GM18868 (cell line): ENCODE measurements around the gene LAMA3.
A peak's percentile ranks its signal among the peaks of the same experiment; 100 is the strongest.

Experiments
- ATAC-seq: cut with Tn5 transposase; IDR thresholded peaks from one replicate; pipeline ENCODE4 v1.9.1; 2021; ENCODE audit warnings: mild to moderate bottlenecking, moderate library complexity; ENCODE audit not compliant: unreplicated experiment

Gene LAMA3

DNA sequence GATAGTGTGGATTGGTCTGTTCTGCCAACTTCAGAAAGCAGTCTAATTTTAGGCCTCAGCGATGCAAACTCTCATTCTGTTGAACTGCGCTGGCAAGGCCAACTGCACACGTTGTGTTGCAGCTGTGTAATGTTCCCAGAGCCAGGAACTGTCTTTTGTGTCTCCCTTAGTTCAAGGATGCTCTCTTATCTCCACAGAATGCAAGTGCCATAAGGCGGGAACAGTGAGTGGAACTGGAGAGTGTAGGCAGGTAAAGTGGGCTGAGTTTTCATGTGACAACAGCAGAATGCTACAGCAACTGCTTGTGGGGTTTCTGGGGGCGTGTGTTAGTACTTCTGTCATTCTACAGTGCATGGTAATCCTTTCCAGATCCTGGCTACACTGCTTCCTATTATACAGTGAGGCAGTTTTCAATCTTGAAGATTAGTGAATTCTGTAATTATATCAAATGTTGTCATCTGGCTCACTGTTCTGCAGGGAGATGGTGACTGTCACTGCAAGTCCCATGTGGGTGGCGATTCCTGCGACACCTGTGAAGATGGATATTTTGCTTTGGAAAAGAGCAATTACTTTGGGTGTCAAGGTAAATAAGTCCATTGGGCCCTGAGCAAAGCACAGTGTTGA is 125.8 kb downstream of the LAMA3 start:
- ATAC-seq, result no peak

DNA sequence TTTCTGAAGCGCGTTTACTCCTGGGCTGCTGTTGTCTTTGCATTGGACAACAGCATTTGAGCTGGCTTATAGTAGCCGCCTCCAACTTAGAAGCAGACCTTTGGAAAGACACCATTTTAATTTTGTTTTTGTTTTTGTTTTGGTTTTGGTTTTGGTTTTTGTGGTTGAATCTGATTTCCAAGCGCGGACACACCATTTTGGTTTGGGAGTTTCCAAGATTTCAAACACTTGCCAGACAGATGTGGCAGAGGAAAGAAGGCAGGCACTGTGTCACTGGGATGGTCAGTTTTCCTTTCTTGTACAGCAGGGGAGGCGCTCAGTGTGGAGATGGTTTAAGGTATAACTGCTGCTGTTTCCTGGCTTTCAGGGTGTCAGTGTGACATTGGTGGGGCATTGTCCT is 126.8 kb downstream of the LAMA3 start:
- no peak for ATAC-seq

DNA sequence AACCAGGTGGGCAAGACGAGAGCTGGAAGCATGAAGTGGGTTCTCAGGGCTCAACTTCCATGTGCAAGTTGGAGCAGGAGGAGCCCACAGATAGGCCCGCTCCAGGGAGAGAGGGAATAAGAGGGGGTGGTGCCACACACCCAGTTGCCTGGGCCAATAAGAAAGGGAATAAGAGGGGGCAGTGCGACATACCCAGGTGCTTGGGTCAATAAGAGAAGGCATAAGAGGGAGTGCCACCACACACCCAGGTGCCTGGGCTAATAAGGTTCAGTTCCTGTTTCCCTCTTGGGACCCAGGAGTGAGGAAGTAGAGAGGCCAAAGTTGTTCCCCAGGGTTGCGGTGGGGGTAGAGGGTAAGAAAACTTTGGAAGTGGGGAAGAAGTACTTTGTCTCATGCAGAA is 127.5 kb downstream of the LAMA3 start:
- ATAC-seq, result no peak

DNA sequence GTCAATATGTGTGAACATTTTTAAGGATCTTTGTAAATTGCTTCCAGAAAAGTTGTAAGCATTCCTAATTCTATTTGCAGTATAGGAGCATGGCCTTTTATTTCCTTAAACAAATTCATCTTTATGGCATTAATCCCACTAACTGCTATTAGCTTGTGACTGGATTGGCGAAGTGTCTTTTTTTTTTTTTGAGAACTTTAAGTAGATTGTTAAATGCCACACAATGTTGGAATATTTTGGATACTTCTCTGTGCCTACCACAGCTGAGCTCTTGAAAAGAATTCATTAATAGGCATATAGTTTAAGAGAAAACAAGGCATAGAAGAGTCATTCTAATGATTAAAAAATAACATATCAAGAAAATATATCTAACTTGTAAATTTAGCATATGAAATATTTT is 129.7 kb downstream of the LAMA3 start:
- no peak for ATAC-seq

DNA sequence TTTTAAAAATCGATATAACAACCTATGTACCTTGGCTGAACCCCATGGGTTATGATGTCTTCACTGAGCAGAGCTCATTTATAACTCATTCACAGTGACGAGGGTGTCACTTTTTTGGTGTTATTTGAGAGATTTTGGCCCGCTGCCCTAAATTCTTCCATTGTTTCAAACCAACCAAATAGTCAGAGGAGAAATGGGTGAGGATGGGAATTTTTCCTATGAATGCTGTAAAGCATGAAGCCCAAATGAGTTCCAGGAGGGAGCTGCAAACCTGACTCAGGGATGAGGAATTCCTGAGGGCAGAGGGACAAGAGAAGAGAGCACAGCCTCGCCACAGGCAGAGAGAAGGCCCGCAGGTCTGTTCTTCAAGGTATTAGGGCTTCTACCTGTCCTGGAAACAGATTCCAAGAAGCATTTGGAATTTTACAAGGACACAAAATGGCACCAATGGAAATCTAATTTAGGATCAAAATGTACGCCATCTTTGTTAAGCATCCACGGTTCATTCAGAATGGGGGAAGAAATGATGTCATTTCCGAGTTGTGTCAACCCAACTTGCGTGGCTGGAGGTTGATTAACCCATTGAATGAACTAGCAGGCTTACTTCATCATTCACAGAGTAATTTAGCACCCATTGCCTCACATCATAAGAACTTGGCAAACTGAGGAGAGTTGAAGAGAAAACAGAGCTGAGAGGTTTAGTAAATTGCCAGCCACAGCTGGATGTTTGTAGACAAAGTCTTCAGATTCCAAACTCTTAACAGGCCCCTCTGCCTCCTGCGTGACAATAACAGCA is 133.5 kb downstream of the LAMA3 start:
- ATAC-seq, result no peak

DNA sequence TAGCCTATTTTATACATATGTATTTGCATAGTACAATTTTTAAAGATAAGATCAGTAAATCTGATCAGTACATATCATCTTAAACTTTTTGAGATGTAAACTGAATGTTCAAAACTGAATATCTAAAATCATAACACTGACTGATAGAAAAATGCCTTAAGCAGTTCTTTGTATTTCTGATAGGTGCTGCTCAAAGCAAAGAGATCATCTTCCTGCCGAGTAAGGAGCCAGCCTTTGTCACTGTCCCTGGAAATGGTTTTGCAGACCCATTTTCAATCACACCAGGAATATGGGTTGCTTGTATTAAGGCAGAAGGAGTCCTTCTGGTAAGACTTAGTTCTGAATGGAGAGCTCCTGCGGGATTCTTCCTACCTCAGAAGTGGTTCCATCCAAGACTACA is 135.0 kb downstream of the LAMA3 start:
- no peak for ATAC-seq

DNA sequence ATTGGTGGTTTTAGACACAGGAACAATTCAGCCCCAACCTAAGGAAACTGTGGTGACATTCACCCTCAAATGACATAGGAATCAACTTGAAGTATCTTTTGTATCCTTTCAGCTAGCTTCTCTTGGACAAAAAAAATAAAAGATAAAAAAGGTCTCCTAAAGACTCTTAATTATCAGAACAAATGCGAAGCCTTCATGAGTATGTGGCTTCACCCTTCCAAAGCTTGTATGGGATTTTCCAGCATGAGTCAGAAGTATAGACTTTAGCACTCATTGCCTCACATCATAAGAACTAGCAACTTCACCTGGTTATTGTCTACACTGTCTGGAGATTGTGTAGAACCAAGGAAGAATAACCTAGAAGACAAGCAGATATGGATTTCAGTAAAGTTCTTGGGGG is 135.4 kb downstream of the LAMA3 start:
- no peak for ATAC-seq

DNA sequence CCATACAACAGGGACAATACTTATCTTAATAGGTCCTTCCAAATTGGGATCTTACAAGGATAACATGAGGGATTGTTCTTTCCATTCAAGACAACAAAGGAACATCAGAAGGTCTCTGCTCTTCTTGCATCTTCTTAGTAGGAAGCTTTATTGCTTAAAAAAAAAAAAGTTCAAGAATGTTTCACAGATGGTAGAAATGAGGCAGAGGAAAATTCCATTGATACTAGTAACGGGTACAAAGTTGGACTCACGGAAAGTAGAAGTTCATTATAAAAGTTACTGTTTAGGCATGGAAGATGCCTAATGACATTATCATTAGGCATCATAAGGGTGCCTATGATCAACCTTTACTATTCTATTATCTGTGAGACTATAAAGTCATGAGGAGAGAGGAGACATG is 136.2 kb downstream of the LAMA3 start:
- ATAC-seq, result no peak

DNA sequence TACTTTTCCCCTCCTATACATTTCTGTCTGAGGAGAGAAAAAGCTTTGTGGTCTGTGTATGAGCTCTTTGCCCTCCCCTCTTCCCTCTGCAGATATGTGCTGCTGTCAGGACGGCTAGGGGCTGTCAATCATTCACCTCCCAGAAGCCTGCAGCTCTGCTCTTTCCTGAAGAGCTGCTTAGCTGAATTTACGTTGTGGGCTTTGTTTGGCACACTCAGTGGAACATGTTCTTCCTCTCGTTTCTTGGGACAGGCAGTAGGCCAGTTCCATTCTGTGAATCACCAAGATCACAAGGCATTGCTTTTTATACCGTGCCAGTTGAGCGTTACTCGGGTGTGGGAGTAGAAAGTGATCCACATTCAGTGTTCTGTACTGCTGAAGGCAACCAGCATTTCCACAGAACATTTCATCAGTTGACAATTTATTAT is 136.7 kb downstream of the LAMA3 start:
- no peak for ATAC-seq

DNA sequence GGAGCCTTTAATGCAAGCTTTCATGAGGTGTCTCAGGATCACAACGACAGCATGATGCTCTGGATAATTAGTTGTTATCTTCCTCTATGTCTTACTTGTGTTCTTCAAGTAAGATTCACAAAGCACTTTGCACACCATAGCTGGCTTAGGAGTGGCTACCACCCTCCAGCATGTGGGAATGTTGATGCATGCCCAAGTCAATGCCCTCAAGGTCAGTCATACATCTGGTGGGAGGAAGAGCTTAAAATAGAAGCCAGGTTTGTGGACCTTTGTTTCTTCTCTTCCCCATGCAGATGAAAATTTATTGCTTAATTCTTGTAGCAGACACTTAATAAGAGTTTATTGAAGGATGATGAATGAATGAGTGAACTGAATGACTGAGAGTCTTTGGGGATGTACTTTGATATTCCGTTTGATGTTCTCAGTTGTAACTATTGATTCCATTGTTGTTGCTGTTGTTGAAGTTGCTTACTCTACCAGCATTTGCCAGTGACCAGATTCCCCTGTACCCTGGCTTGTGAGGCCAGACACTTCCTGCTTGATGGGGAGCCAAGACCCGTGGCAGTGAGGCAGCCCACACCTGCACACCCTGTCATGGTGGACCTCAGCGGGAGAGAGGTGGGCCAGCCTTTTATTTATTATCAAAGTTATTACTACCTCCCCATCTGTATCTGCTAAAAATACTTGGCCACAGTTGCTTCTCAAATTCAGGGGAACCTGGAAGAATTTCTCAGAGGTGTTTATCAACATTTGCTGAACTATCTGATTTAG is 137.8 kb downstream of the LAMA3 start:
- ATAC-seq, result no peak

DNA sequence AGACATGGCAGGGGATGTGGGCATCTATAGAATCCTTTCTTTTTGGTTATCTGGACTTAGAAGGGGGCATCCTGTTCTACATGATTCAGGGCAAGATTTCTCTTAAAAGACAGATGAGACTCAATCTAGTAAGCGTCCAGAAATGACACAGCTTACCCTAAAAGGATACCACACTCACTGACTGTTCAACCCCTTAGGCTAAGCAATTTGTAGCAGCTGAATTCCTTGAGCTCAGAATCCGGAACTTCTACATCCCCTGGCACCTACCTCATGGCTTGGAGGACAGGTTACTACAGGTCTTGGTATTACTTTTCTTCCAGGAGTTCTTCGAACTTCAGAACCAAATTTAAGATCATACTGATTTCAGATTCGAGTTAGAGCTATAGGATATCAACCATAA is 138.4 kb downstream of the LAMA3 start:
- ATAC-seq, result no peak

DNA sequence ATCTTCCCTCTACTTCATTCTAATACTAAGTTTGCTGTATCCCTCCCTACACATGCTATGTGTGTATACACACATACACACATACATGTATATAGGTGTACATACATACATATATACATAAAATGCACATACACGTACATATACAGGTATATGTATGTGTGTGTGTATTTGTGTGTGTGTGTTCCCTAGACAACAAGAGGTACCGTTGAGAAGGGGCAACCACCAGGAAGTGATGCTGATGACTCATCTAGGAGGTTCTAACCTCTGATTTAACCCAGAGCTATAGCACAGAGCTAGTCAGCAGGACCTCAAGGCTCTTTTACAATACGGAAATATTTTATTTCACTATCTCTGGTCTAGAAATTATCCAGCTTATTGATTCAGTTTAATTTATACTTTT is 139.2 kb downstream of the LAMA3 start:
- peak; percentile 99 for ATAC-seq

DNA sequence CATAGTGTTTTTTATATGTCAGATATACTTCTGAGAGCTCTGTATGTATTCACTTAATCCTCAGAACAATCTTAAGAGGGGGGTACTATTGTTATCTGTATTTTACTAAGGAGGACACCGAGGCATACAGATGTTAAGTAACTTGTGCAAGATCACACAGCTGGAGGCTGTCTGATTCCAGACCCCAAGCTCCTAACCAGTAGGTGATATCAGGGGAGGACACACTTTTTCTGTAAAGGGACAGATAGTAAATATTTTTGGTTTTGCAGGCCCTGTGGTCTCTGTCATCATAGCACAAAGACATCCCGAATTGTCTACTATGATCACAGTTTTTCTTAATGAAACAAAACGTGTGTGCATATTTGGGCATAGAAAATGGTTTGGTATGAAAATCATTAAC is 143.7 kb downstream of the LAMA3 start:
- ATAC-seq, result no peak

DNA sequence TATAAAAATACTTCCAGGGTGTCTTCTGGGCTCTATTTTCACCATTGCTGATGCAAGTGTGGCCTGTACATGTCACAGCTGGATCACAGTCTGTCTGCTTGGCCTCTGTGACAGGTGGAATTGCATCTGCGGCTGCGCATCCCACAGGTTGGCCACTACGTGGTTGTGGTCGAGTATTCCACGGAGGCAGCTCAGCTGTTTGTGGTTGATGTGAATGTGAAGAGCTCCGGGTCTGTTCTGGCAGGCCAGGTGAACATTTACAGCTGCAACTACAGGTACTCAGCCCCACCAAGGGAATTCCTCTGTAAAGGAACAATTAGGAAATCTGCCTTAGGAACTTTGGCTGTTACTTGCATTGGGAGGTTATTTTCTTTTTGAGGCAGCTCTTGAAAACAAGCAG is 144.5 kb downstream of the LAMA3 start:
- no peak for ATAC-seq

DNA sequence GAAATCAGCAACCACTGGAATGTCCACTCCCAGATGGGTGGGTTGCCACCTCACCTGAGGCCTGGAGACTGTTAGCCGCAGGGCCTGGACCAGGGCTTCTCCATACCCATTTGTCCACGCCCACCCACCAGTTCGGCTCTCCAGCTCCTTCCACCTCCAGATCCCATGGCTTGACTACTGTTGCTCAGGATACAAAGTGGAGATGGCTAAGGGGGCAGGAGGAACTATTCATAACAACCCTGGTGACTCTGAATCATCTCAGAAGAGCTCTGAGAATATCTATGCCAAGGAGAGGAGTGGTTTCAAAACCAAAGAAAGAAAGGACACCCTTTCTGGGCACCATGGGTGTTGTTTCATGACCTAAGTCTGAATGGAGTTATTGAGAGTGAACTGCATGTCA is 145.8 kb downstream of the LAMA3 start:
- no peak for ATAC-seq

DNA sequence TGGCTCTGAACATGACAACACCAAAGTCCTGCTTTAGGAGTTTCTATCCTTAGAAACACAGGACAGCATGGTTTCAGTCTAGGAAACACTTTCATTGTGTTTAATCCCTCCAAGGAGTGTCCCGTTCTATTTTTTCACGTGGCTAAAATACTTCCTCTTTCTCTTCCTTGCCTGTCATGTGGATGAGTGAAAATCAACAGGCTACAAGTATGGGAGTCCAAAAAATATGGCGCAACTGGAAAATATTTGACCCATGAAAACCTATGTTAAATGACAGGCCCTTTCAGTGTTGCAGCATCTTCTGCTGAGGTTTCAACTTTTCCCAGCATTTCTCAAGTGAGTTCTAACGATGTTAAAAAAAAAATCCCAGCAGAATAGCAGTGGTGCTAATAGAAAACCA is 146.3 kb downstream of the LAMA3 start:
- ATAC-seq, result no peak

DNA sequence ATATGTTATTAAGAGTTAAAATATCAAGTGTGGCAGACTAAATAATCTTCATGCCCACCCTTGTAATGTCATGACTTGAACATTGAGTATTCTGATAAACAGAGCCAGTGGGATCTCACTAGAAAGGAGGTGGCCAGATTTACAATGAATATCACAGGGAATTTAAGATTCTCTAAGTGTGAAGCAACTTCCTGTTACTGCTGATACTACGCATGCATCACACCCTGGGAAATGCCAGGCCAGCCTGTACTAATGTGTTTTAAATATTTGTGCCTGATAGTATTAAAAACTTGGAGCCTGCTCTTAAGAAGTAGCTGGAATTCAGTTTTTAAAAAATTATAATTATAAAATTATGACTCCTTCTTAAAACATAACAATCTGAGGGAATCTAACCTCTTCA is 148.3 kb downstream of the LAMA3 start:
- ATAC-seq, result no peak

DNA sequence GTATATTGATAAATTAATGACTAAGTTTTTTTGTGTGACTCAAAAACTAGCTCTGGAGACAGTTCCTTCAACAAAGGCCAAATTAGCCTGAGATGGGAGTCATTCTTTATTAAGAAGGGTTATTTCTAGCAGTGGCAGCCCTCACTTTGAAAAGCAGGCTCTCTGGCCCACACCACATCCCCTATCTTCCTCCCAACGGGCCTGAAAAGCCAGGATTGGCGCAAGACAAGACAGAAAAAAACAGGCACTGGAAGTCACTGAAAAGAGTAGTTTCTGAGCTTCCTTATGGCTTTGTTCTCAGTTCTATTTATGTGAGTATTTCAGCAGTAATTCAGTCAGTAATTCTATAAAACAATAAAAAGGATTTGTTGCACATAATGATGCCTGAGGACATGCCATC is 149.0 kb downstream of the LAMA3 start:
- no peak for ATAC-seq

DNA sequence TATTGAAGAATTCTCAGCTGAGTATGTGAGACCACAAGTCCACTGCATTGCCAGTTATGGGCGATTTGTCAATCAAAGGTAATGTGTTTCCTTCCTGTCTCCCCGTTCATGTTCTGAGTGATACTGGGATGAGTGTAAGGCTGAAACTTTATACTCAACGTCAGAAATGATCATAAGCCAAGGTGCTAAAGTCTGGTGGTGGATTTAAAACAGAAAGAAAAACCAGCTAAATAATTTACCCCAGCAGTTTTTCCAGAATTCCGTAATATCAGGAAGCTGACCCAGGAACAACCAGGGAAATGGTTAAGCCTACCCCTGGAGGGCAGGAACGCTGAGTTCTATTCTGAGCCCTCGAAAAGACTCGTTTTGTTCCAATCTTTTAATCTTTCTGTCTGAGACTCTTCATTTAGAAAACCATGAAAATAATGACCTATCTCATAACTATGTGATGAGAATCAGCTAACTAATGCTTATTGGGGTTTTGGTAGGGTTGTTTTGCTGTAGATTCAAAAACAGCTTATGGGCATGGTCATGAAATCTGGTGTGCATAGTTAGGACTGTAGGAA is 149.6 kb downstream of the LAMA3 start:
- ATAC-seq, result no peak

DNA sequence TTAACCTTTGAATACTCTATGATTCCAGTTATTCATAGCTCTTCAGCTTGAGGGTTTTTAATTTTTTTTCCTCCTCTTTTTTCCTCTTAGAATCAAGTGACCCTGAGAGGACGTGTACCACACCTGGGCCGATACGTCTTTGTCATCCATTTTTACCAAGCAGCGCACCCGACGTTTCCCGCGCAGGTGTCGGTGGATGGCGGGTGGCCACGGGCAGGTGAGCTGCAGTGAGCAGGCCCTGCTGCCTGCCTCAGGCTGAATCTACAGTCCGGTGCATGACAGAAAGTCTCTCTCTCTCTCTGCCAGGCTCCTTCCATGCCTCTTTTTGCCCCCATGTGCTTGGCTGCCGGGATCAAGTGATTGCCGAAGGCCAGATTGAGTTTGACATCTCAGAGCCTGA is 153.1 kb downstream of the LAMA3 start:
- no peak for ATAC-seq

DNA sequence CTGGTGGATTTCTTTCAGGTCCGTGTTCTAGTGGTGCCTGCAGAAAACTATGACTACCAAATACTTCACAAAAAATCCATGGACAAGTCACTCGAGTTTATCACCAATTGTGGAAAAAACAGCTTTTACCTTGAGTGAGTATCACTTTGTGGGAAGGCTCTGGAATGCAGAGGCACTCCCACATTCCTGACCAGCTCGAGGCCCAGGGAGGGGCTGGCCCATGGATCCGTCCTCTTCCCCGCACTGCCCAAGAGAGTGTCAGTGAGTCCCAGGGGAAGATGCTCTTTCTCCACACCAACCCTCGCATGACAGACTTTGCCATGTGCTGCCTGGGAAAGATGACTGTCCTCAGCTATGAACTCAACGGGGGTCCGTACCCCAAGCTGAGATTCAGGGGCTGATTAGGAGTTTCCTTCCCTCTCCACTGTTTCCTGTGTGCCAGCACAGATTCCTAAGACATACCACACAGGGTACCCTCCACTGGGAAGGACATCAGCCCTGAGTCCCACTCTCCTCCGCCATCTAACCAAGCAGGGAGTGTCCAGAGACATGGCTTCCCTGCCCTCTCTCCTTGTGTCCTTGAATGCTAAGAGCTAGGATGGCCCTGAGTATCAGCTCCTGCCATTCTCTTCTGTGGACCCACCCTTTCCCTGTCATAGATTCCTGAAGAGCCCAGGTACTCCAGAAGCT is 155.9 kb downstream of the LAMA3 start:
- no peak for ATAC-seq
